ENCODE data around the gene MIGA1.

Gene MIGA1

DNA sequence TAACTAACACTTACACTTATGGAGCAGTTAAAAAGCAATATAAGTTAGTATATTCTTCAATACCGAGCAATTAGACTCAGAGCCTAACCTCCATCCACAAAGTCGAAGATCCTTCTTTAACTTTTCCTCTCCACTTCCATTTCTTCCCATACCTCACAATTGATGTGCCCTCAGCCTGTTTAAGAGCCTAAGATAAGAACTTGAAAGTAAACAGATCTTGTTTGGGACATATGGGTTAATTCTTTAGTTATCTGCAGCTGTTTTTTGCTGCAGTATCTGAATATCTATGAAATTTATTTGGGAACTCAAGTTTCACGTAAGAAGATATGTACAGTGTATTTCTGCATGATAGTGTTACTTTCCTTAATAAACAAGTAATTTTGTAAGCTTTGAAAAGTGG, 51.5 kb downstream of the MIGA1 start:
- H3K27me3 ChIP-seq (ENCODE audit: insufficient read depth, poor library complexity, severe bottlenecking), result no peaks in the 10 kb centered on the region
- no peak overlapping the region for H3K27ac ChIP-seq (replicated peaks)
- H3K4me3 ChIP-seq (replicated peaks; ENCODE audit: insufficient read depth, low read length), result no peak overlapping the region
- TF ChIP-seq GABPA (IDR thresholded peaks at IDR 0.05; ENCODE audit: low read depth) (no peak), SPI1 (IDR thresholded peaks at IDR 0.05; ENCODE audit: borderline replicate concordance, low read depth) (no peak), POLR2AphosphoS5 (IDR thresholded peaks at IDR 0.05; ENCODE audit: low read depth) (no peak)
- TF ChIP-seq, protein P1, sequence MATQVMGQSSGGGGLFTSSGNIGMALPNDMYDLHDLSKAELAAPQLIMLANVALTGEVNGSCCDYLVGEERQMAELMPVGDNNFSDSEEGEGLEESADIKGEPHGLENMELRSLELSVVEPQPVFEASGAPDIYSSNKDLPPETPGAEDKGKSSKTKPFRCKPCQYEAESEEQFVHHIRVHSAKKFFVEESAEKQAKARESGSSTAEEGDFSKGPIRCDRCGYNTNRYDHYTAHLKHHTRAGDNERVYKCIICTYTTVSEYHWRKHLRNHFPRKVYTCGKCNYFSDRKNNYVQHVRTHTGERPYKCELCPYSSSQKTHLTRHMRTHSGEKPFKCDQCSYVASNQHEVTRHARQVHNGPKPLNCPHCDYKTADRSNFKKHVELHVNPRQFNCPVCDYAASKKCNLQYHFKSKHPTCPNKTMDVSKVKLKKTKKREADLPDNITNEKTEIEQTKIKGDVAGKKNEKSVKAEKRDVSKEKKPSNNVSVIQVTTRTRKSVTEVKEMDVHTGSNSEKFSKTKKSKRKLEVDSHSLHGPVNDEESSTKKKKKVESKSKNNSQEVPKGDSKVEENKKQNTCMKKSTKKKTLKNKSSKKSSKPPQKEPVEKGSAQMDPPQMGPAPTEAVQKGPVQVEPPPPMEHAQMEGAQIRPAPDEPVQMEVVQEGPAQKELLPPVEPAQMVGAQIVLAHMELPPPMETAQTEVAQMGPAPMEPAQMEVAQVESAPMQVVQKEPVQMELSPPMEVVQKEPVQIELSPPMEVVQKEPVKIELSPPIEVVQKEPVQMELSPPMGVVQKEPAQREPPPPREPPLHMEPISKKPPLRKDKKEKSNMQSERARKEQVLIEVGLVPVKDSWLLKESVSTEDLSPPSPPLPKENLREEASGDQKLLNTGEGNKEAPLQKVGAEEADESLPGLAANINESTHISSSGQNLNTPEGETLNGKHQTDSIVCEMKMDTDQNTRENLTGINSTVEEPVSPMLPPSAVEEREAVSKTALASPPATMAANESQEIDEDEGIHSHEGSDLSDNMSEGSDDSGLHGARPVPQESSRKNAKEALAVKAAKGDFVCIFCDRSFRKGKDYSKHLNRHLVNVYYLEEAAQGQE (IDR thresholded peaks at IDR 0.05; ENCODE audit: insufficient replicate concordance, low read depth), result no peak
- TF ChIP-seq, protein P2, sequence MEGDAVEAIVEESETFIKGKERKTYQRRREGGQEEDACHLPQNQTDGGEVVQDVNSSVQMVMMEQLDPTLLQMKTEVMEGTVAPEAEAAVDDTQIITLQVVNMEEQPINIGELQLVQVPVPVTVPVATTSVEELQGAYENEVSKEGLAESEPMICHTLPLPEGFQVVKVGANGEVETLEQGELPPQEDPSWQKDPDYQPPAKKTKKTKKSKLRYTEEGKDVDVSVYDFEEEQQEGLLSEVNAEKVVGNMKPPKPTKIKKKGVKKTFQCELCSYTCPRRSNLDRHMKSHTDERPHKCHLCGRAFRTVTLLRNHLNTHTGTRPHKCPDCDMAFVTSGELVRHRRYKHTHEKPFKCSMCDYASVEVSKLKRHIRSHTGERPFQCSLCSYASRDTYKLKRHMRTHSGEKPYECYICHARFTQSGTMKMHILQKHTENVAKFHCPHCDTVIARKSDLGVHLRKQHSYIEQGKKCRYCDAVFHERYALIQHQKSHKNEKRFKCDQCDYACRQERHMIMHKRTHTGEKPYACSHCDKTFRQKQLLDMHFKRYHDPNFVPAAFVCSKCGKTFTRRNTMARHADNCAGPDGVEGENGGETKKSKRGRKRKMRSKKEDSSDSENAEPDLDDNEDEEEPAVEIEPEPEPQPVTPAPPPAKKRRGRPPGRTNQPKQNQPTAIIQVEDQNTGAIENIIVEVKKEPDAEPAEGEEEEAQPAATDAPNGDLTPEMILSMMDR (IDR thresholded peaks at IDR 0.05; ENCODE audit: insufficient read depth, low read length), result no peak
- no peak for DNase-seq (ENCODE audit: low read depth in 1 of 2, low spot score in 1 of 2)

DNA sequence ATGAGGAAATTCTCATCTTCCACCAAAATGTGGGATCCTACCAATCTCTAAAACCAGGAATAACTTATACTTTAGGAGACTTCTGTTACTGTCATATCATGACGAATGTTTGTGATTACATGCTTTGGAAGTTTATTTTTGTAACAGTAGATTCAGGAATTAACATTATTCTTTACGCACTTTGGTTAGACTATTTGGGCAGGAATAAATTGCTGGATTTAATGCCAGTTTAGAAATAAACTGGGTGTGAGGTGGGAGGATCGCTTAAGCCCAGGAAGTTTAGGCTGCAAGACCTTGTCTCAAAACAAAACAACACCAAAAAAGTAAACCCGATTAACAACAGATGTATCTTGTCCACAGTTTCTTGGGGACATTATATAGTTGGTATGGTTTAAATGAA, 52.1 kb downstream of the MIGA1 start:
- Histone ChIP-seq H3K4me3 (replicated peaks; ENCODE audit: insufficient read depth, low read length) (no peak overlapping the region), H3K27me3 (ENCODE audit: insufficient read depth, poor library complexity, severe bottlenecking) (no peaks in the 10 kb centered on the region), H3K27ac (replicated peaks) (no peak overlapping the region)
- TF ChIP-seq POLR2AphosphoS5 (IDR thresholded peaks at IDR 0.05; ENCODE audit: low read depth) (no peak), SPI1 (IDR thresholded peaks at IDR 0.05; ENCODE audit: borderline replicate concordance, low read depth) (no peak), GABPA (IDR thresholded peaks at IDR 0.05; ENCODE audit: low read depth) (no peak)
- TF ChIP-seq, protein P2 (IDR thresholded peaks at IDR 0.05; ENCODE audit: insufficient read depth, low read length), result no peak
- TF ChIP-seq, protein P1 (IDR thresholded peaks at IDR 0.05; ENCODE audit: insufficient replicate concordance, low read depth), result no peak
- DNase-seq (ENCODE audit: low read depth in 1 of 2, low spot score in 1 of 2), result no peak

DNA sequence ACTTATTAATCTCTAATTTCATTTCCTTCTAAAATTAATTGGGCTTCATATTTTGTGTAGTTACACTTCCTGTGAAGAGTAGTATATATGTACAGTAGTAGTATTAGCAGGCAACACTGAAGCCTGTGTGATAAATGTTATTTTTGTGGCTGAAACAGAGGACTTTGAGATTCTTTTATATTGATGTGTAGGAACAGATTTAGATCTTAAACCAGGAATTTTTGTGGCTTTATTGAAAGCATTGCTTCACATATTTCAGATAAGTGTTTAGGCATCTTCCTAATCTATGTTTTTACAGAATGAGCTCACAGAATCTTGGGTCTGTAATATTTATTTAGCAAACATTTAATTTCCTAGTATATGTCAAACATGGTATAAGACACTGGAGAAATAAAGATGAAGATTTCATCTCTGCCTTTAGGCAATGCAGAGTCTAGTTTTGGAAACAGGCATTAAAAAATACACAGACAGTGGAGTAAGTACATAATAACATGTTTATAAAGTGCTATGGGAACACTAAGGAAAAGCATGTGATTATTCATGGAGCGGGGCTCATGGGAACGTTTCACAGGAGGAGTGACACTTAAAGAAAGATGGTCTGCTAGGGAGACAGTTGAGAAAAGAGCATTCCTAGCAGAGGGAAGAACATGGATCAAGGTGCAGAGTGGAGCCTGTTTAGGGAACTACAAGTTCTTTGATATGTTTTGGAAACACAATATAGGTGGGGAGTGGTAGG, 52.7 kb downstream of the MIGA1 start:
- DNase-seq (ENCODE audit: low read depth in 1 of 2, low spot score in 1 of 2), result no peak
- H3K27me3 ChIP-seq (ENCODE audit: insufficient read depth, poor library complexity, severe bottlenecking), result no peaks in the 10 kb centered on the region
- H3K27ac ChIP-seq (replicated peaks), result no peak overlapping the region
- no peak overlapping the region for H3K4me3 ChIP-seq (replicated peaks; ENCODE audit: insufficient read depth, low read length)
- TF ChIP-seq SPI1 (IDR thresholded peaks at IDR 0.05; ENCODE audit: borderline replicate concordance, low read depth) (no peak), POLR2AphosphoS5 (IDR thresholded peaks at IDR 0.05; ENCODE audit: low read depth) (no peak), GABPA (IDR thresholded peaks at IDR 0.05; ENCODE audit: low read depth) (no peak)
- TF ChIP-seq, protein P1 (IDR thresholded peaks at IDR 0.05; ENCODE audit: insufficient replicate concordance, low read depth), result no peak
- TF ChIP-seq, protein P2 (IDR thresholded peaks at IDR 0.05; ENCODE audit: insufficient read depth, low read length), result no peak
